ENCODE results near the gene SPOCK1.

Gene SPOCK1

GRCh38 chr5:137098663-137099062 lies 400.5 kb downstream of the SPOCK1 start:
- no peak for DNase-seq (ENCODE audit: low read depth)

GRCh38 chr5:137098238-137098637 lies 400.9 kb downstream of the SPOCK1 start:
- no peak for DNase-seq (ENCODE audit: low read depth)

- no peak for DNase-seq (ENCODE audit: low read depth)
Observed at GRCh38 chr5:137097203-137097602, 401.9 kb downstream of the SPOCK1 start.

GRCh38 chr5:137096149-137097103 lies 402.7 kb downstream of the SPOCK1 start:
- no peak for DNase-seq (ENCODE audit: low read depth)

GRCh38 chr5:137095597-137095996 lies 403.5 kb downstream of the SPOCK1 start:
- DNase-seq (ENCODE audit: low read depth): no peak

- DNase-seq (ENCODE audit: low read depth): no peak
Observed at GRCh38 chr5:137092831-137093230, 406.3 kb downstream of the SPOCK1 start.

GRCh38 chr5:137091472-137091871 lies 407.7 kb downstream of the SPOCK1 start:
- no peak for DNase-seq (ENCODE audit: low read depth)

- no peak for DNase-seq (ENCODE audit: low read depth)
Observed at GRCh38 chr5:137090721-137091120, 408.4 kb downstream of the SPOCK1 start.

- DNase-seq (ENCODE audit: low read depth): no peak
Observed at GRCh38 chr5:137090151-137090550, 409.0 kb downstream of the SPOCK1 start.

GRCh38 chr5:137088175-137088574 lies 411.0 kb downstream of the SPOCK1 start:
- no peak for DNase-seq (ENCODE audit: low read depth)

GRCh38 chr5:137086342-137086741 lies 412.8 kb downstream of the SPOCK1 start:
- DNase-seq (ENCODE audit: low read depth): no peak

- DNase-seq (ENCODE audit: low read depth): no peak
Observed at GRCh38 chr5:137085206-137085605, 413.9 kb downstream of the SPOCK1 start.

GRCh38 chr5:137084016-137084415 lies 415.1 kb downstream of the SPOCK1 start:
- no peak for DNase-seq (ENCODE audit: low read depth)

GRCh38 chr5:137082951-137083350 lies 416.2 kb downstream of the SPOCK1 start:
- DNase-seq (ENCODE audit: low read depth): no peak

- DNase-seq (ENCODE audit: low read depth): no peak
Observed at GRCh38 chr5:137078171-137078665, 420.9 kb downstream of the SPOCK1 start.

- DNase-seq (ENCODE audit: low read depth): no peak
Observed at GRCh38 chr5:137075163-137075970, 423.8 kb downstream of the SPOCK1 start.

- no peak for DNase-seq (ENCODE audit: low read depth)
Observed at GRCh38 chr5:137073189-137073588, 425.9 kb downstream of the SPOCK1 start.

GRCh38 chr5:137072361-137073115 lies 426.6 kb downstream of the SPOCK1 start:
- no peak for DNase-seq (ENCODE audit: low read depth)

GRCh38 chr5:137071931-137072330 lies 427.2 kb downstream of the SPOCK1 start:
- no peak for DNase-seq (ENCODE audit: low read depth)

GRCh38 chr5:137071526-137071925 lies 427.6 kb downstream of the SPOCK1 start:
- DNase-seq (ENCODE audit: low read depth): no peak

GRCh38 chr5:137070521-137070920 lies 428.6 kb downstream of the SPOCK1 start:
- no peak for DNase-seq (ENCODE audit: low read depth)

- no peak for DNase-seq (ENCODE audit: low read depth)
Observed at GRCh38 chr5:137069358-137069757, 429.8 kb downstream of the SPOCK1 start.
